K562 (cell line): ENCODE results near the gene CPNE6.

Source experiments
- E2F4 ChIP-seq: sonication (generic); formaldehyde crosslinking; IDR thresholded peaks from 2 replicates; pipeline ENCODE4 v1.8.0; 2022; ENCODE audit warnings: mild to moderate bottlenecking, low read depth, missing genetic modification reagents
- GTF2F1 ChIP-seq: IDR thresholded peaks from 2 replicates; pipeline ENCODE4 v1.6.1; 2011; ENCODE audit warnings: low read depth, low read length, improper control_type of control experiment
- POLR2AphosphoS5 ChIP-seq: IDR thresholded peaks from 2 replicates; pipeline ENCODE4 v1.6.1; 2011; ENCODE audit warnings: mild to moderate bottlenecking, low read depth, low read length, moderate library complexity; ENCODE audit not compliant: control insufficient read depth, insufficient read depth
- ZBTB40 ChIP-seq, 2 experiments: fragments of 450-650 bp in 1 of 2; sonication (generic) in 1 of 2; formaldehyde crosslinking in 1 of 2; IDR thresholded peaks; 2 replicates each; pipeline versions ENCODE4 v1.7.1 to v1.9.0; 2016 to 2022; ENCODE audit warnings: inconsistent platforms in 1 of 2, mild to moderate bottlenecking in 1 of 2, missing genetic modification reagents in 1 of 2
- ZNF384 ChIP-seq: IDR thresholded peaks from 2 replicates; pipeline ENCODE4 v1.6.1; 2012; ENCODE audit warnings: low read depth, low read length, improper control_type of control experiment
- ZNF449 ChIP-seq: fragments of 250-450 bp; sonication (Bioruptor Pico); IDR thresholded peaks from 2 replicates; pipeline ENCODE4 v1.8.0; 2022; ENCODE audit warnings: moderate library complexity, mild to moderate bottlenecking, inconsistent platforms

- no peak for TF ChIP-seq ZBTB40 (IDR thresholded peaks at IDR 0.05)
- no peak for TF ChIP-seq ZBTB40 (CRISPR knock-in tag; IDR thresholded peaks at IDR 0.05)
- no peak for TF ChIP-seq GTF2F1
- TF ChIP-seq ZNF449 (CRISPR knock-in tag), result no peak
- no peak for TF ChIP-seq E2F4 (CRISPR knock-in tag)
- TF ChIP-seq POLR2AphosphoS5, result no peak
- no peak for TF ChIP-seq ZNF384
Measured at GRCh38 chr14:24080142-24080530, 8.8 kb downstream of the CPNE6 start.
